Measurements from ENCODE around the gene SLC2A13. TPM values are rescaled to one million over a fixed set of nuclear protein-coding genes. Genes with fewer than 3 reads are reported as not detected.

The SLC2A13 gene
- total and polyA plus RNA-seq, 8 donors = 0.93 to 87.5 (median 4.0) TPM

- TF ChIP-seq POLR2AphosphoS5 (IDR thresholded peaks at IDR 0.05) = no peak
- TF ChIP-seq POLR2A (IDR thresholded peaks at IDR 0.05) = no peak
- TF ChIP-seq EP300 (IDR thresholded peaks at IDR 0.05) = no peak
- TF ChIP-seq CTCF (IDR thresholded peaks at IDR 0.05) = no peak
- H3K27me3 ChIP-seq = no peaks in the 10 kb centered on the region
- H3K4me1 ChIP-seq = no peaks in the 10 kb centered on the region
- no peak for DNase-seq
- 84 to 94% (median 92%) methylated on average over 2 of the region's 2 CpGs for WGBS, 5 donors
- no peak overlapping the region for H3K4me3 ChIP-seq
- no peaks in the 10 kb centered on the region for H3K36me3 ChIP-seq
- no peaks in the 10 kb centered on the region for H3K9me3 ChIP-seq
- no peak overlapping the region for H3K27ac ChIP-seq
- intact Hi-C loops (cut with DNase I; ENCODE audit: low total_unique reads) = no loop called here
Observed at GRCh38 chr12:39959031-39959430, 146.8 kb downstream of the SLC2A13 start.

- Histone ChIP-seq H3K9me3 (no peaks in the 10 kb centered on the region), H3K27ac (no peak overlapping the region), H3K36me3 (no peaks in the 10 kb centered on the region), H3K4me1 (no peaks in the 10 kb centered on the region), H3K4me3 (no peak overlapping the region), H3K27me3 (no peaks in the 10 kb centered on the region)
- 75 to 92% (median 90%) methylated on average over 3 of the region's 3 CpGs for WGBS, 5 donors
- no peak for DNase-seq
- intact Hi-C loops (cut with DNase I; ENCODE audit: low total_unique reads) = no loop called here
- TF ChIP-seq EP300 (IDR thresholded peaks at IDR 0.05) (no peak), CTCF (IDR thresholded peaks at IDR 0.05) (no peak), POLR2AphosphoS5 (IDR thresholded peaks at IDR 0.05) (no peak), POLR2A (IDR thresholded peaks at IDR 0.05) (no peak)
Observed at GRCh38 chr12:39958377-39958776, 147.5 kb downstream of the SLC2A13 start.

- 82 to 93% (median 93%) methylated on average over 2 of the region's 2 CpGs for WGBS, 5 donors
- Histone ChIP-seq H3K36me3 (no peaks in the 10 kb centered on the region), H3K9me3 (no peaks in the 10 kb centered on the region), H3K4me1 (no peaks in the 10 kb centered on the region), H3K4me3 (no peak overlapping the region), H3K27me3 (no peaks in the 10 kb centered on the region), H3K27ac (no peak overlapping the region)
- DNase-seq = no peak
- intact Hi-C loops (cut with DNase I; ENCODE audit: low total_unique reads) = no loop called here
- no peak for TF ChIP-seq POLR2AphosphoS5 (IDR thresholded peaks at IDR 0.05)
- TF ChIP-seq POLR2A (IDR thresholded peaks at IDR 0.05) = no peak
Observed at GRCh38 chr12:39956725-39957124, 149.2 kb downstream of the SLC2A13 start.

- Histone ChIP-seq H3K36me3 (no peaks in the 10 kb centered on the region), H3K27ac (no peak overlapping the region), H3K27me3 (no peaks in the 10 kb centered on the region), H3K9me3 (no peaks in the 10 kb centered on the region), H3K4me1 (no peaks in the 10 kb centered on the region), H3K4me3 (no peak overlapping the region)
- intact Hi-C loops (cut with DNase I; ENCODE audit: low total_unique reads) = no loop called here
- TF ChIP-seq POLR2AphosphoS5 (IDR thresholded peaks at IDR 0.05) = no peak
- TF ChIP-seq CTCF (IDR thresholded peaks at IDR 0.05) = no peak
- WGBS, 5 donors = 90 to 98% (median 96%) methylated on average over 11 to 14 of the region's 14 CpGs
- DNase-seq = no peak
Observed at GRCh38 chr12:39946361-39947280, 159.3 kb downstream of the SLC2A13 start.

GRCh38 chr12:39937119-39937518 lies 168.8 kb downstream of the SLC2A13 start:
- no peaks in the 10 kb centered on the region for H3K4me1 ChIP-seq
- no peak overlapping the region for H3K27ac ChIP-seq
- DNase-seq = no peak
- intact Hi-C loops (cut with DNase I; ENCODE audit: low total_unique reads) = no loop called here
- no peak for TF ChIP-seq POLR2AphosphoS5 (IDR thresholded peaks at IDR 0.05)
- TF ChIP-seq POLR2A (IDR thresholded peaks at IDR 0.05) = no peak
- no peaks in the 10 kb centered on the region for H3K9me3 ChIP-seq
- H3K27me3 ChIP-seq = no peaks in the 10 kb centered on the region
- no peak overlapping the region for H3K4me3 ChIP-seq
- no peaks in the 10 kb centered on the region for H3K36me3 ChIP-seq
- 91 to 100% (median 95%) methylated on average over 1 of the region's 1 CpG for WGBS, 5 donors
